H1 (cell line): ENCODE data around the gene OR8D2. TPM values are rescaled to one million over a fixed set of nuclear protein-coding genes. Genes with fewer than 3 reads are reported as not detected.
"Not testable (repeated sequence)": the region's sequence is repeated elsewhere in the genome, so short reads cannot be mapped to it uniquely, and the experiment has no call there.

ENCODE experiments used
- CTCF ChIA-PET: fragments of 300-600 bp; sonication (Branson Sonifier 250); formaldehyde crosslinking; loops from one replicate; lab custom pipeline; 2021; ENCODE audit not compliant: partially characterized antibody; lab: Charles Lee
- POLR2A ChIA-PET: fragments of 300-600 bp; sonication (Branson Sonifier 250); formaldehyde crosslinking; loops from one replicate; lab custom pipeline; 2021; ENCODE audit warnings: inconsistent platforms; ENCODE audit not compliant: partially characterized antibody; lab: Charles Lee
- DNase-seq, 2 experiments: peaks; one replicate each; pipeline versions ENCODE4 v3.0.0 to v3.0.0-alpha.2; 2010 to 2022; ENCODE audit warnings: low spot score in 2 of 2, low read depth in 1 of 2, mixed read lengths in 1 of 2
- FAIRE-seq: peaks from 2 replicates; lab custom pipeline; 2011; peaks lifted over from hg19 to GRCh38; lab: Jason Lieb, UNC
- H2AFZ ChIP-seq: 2 replicates; pipeline ENCODE4 v1.8.1; 2012; ENCODE audit warnings: low read length, inconsistent platforms
- H2AK5ac ChIP-seq: 2 replicates; pipeline ENCODE4 v1.6.1; 2013; ENCODE audit warnings: low read depth, low read length
- H2BK120ac ChIP-seq: replicated peaks from 2 replicates; pipeline ENCODE3; 2013; ENCODE audit warnings: low read depth, low read length, inconsistent platforms
- H2BK12ac ChIP-seq: 2 replicates; pipeline ENCODE4 v1.6.1; 2013; ENCODE audit warnings: low read depth, low read length
- H2BK15ac ChIP-seq: 2 replicates; pipeline ENCODE4 v1.6.1; 2013; ENCODE audit warnings: low read length
- H2BK20ac ChIP-seq: 2 replicates; pipeline ENCODE4 v1.6.1; 2013; ENCODE audit warnings: low read length
- H2BK5ac ChIP-seq: 2 replicates; pipeline ENCODE4 v1.6.1; 2013; ENCODE audit warnings: low read depth, low read length
- H3K14ac ChIP-seq: 2 replicates; pipeline ENCODE4 v1.6.1; 2013; ENCODE audit warnings: inconsistent platforms; ENCODE audit not compliant: insufficient read length
- H3K18ac ChIP-seq: 2 replicates; pipeline ENCODE4 v1.6.1; 2013; ENCODE audit warnings: low read length; ENCODE audit errors: extremely low read depth
- H3K23ac ChIP-seq: 2 replicates; pipeline ENCODE4 v1.6.1; 2013; ENCODE audit warnings: inconsistent platforms; ENCODE audit not compliant: insufficient read length
- H3K23me2 ChIP-seq: 2 replicates; pipeline ENCODE4 v1.6.1; 2013; ENCODE audit warnings: low read depth, low read length
- H3K27ac ChIP-seq: 2 replicates; pipeline ENCODE4 v1.6.1; 2011; ENCODE audit warnings: low read depth, low read length, inconsistent platforms
- H3K27me3 ChIP-seq, 4 experiments: replicated peaks in 1 of 4; 1 replicate in 1 of 4; 2 replicates in 3 of 4; pipeline versions ENCODE4 v1.6.1 to v1.8.1; 2011 to 2013; ENCODE audit warnings: low read length in 3 of 4, mild to moderate bottlenecking in 3 of 4, inconsistent platforms in 2 of 4, mixed read lengths in 2 of 4, moderate library complexity in 1 of 4; ENCODE audit not compliant: control insufficient read depth in 3 of 4, insufficient read depth in 3 of 4; ENCODE audit errors: extremely low read depth in 1 of 4
- H3K36me3 ChIP-seq, 4 experiments: 2 replicates each; pipeline versions ENCODE4 v1.6.1 to v1.8.1; 2011 to 2013; ENCODE audit warnings: mild to moderate bottlenecking in 4 of 4, low read length in 3 of 4, moderate library complexity in 2 of 4, control low read depth in 1 of 4, inconsistent platforms in 1 of 4; ENCODE audit not compliant: insufficient read depth in 4 of 4, control insufficient read depth in 2 of 4
- H3K4ac ChIP-seq: replicated peaks from 2 replicates; pipeline ENCODE3; 2013; ENCODE audit warnings: low read length, low read depth, mixed read lengths, inconsistent platforms; ENCODE audit not compliant: insufficient read length
- H3K4me1 ChIP-seq, 4 experiments: replicated peaks in 1 of 4; 1 replicate in 1 of 4; 2 replicates in 3 of 4; pipeline versions ENCODE4 v1.6.1 to v1.8.1; 2011 to 2013; ENCODE audit warnings: low read length in 3 of 4, inconsistent platforms in 2 of 4, mixed read lengths in 1 of 4; ENCODE audit not compliant: insufficient read depth in 4 of 4, control insufficient read depth in 3 of 4
- H3K4me2 ChIP-seq, 2 experiments: 2 replicates each; pipeline versions ENCODE4 v1.6.1 to v1.8.1; 2011 to 2013; ENCODE audit warnings: low read depth in 2 of 2, low read length in 2 of 2, control low read depth in 1 of 2, inconsistent platforms in 1 of 2, mild to moderate bottlenecking in 1 of 2; ENCODE audit not compliant: insufficient read depth in 1 of 2
- H3K4me3 ChIP-seq, 4 experiments: fragments of 200-600, 300-600 bp in 1 of 4; sonication (generic), shearing (Covaris generic), sonication (Bioruptor Twin) in 1 of 4; 2 replicates each; pipeline versions ENCODE4 v1.5.1 to v1.8.1; 2011 to 2016; ENCODE audit warnings: low read length in 4 of 4, low read depth in 3 of 4, control low read depth in 2 of 4, inconsistent platforms in 2 of 4, mild to moderate bottlenecking in 2 of 4, mixed read lengths in 1 of 4, moderate library complexity in 1 of 4; ENCODE audit not compliant: insufficient read depth in 2 of 4; ENCODE audit errors: extremely low read depth in 1 of 4
- H3K56ac ChIP-seq: replicated peaks from 2 replicates; pipeline ENCODE3; 2013; ENCODE audit warnings: low read depth, mild to moderate bottlenecking, mixed read lengths, low read length, inconsistent platforms; ENCODE audit not compliant: insufficient read length
- H3K79me1 ChIP-seq: 2 replicates; pipeline ENCODE4 v1.6.1; 2013; ENCODE audit warnings: low read depth, low read length, control low read depth
- H3K79me2 ChIP-seq, 2 experiments: 2 replicates each; pipeline versions ENCODE4 v1.6.1 to v1.8.1; 2012 to 2013; ENCODE audit warnings: low read length in 2 of 2, mild to moderate bottlenecking in 2 of 2, inconsistent platforms in 1 of 2; ENCODE audit not compliant: insufficient read depth in 2 of 2, control insufficient read depth in 1 of 2
- H3K9ac ChIP-seq, 4 experiments: replicated peaks in 1 of 4; 1 replicate in 1 of 4; 2 replicates in 3 of 4; pipeline versions ENCODE4 v1.6.1 to v1.8.1; 2011 to 2013; ENCODE audit warnings: low read depth in 3 of 4, low read length in 3 of 4, control low read depth in 2 of 4, mild to moderate bottlenecking in 2 of 4, moderate library complexity in 2 of 4, inconsistent platforms in 1 of 4; ENCODE audit errors: extremely low read depth in 1 of 4
- H3K9me3 ChIP-seq, 2 experiments: 2 replicates each; pipeline versions ENCODE4 v1.6.1 to v1.8.1; 2012 to 2013; ENCODE audit warnings: mild to moderate bottlenecking in 2 of 2, moderate library complexity in 2 of 2, control low read depth in 1 of 2, inconsistent platforms in 1 of 2, low read depth in 1 of 2, low read length in 1 of 2, mixed read lengths in 1 of 2; ENCODE audit not compliant: insufficient read depth in 2 of 2
- H4K20me1 ChIP-seq, 2 experiments: replicated peaks in 1 of 2; 2 replicates each; pipeline versions ENCODE3 to v1.8.1; 2011 to 2013; ENCODE audit warnings: inconsistent platforms in 2 of 2, low read length in 2 of 2, mild to moderate bottlenecking in 1 of 2; ENCODE audit not compliant: insufficient read depth in 2 of 2, control insufficient read depth in 1 of 2
- H4K5ac ChIP-seq: 2 replicates; pipeline ENCODE4 v1.6.1; 2013; ENCODE audit warnings: low read length, low read depth, mixed read lengths, inconsistent platforms; ENCODE audit not compliant: insufficient read length
- H4K8ac ChIP-seq: 2 replicates; pipeline ENCODE4 v1.8.0; 2013; ENCODE audit warnings: mild to moderate bottlenecking, moderate library complexity, low read length, inconsistent platforms; ENCODE audit not compliant: insufficient read depth; ENCODE audit errors: extremely low read depth
- H4K91ac ChIP-seq: replicated peaks from 2 replicates; pipeline ENCODE3; 2013; ENCODE audit warnings: low read length, mixed read lengths, inconsistent platforms; ENCODE audit not compliant: insufficient read length
- BCL11A ChIP-seq, 2 experiments: IDR thresholded peaks; one replicate each; pipeline ENCODE4 v1.6.1; 2011; ENCODE audit warnings: low read depth in 2 of 2, low read length in 2 of 2, mild to moderate bottlenecking in 2 of 2
- CREB1 ChIP-seq: IDR thresholded peaks from 2 replicates; pipeline ENCODE4 v1.6.1; 2012; ENCODE audit warnings: inconsistent platforms
- POLR2AphosphoS5 ChIP-seq: IDR thresholded peaks from 2 replicates; pipeline ENCODE4 v1.6.1; 2011; ENCODE audit warnings: low read depth, low read length
- RNF2 ChIP-seq: fragments of 200-900, 300-1000 bp; sonication (generic); IDR thresholded peaks from 2 replicates; pipeline ENCODE4 v1.7.1; 2016; ENCODE audit warnings: borderline replicate concordance, low read depth, mild to moderate bottlenecking, antibody characterized with exemption, low read length; ENCODE audit not compliant: poor library complexity, severe bottlenecking; ENCODE audit errors: missing control alignments
- SAP30 ChIP-seq: fragments of 300-600 bp; sonication (generic); IDR thresholded peaks from 2 replicates; pipeline ENCODE4 v1.7.1; 2012; ENCODE audit warnings: low read length, moderate library complexity, mild to moderate bottlenecking, inconsistent platforms; ENCODE audit not compliant: insufficient read depth, insufficient replicate concordance
- SIRT6 ChIP-seq: IDR thresholded peaks from one replicate; pipeline ENCODE4 v1.7.1; 2012; ENCODE audit warnings: low read length, inconsistent platforms
- SP2 ChIP-seq: IDR thresholded peaks from 2 replicates; pipeline ENCODE4 v1.6.1; 2012; ENCODE audit warnings: mild to moderate bottlenecking, low read length, inconsistent platforms
- TEAD4 ChIP-seq: IDR thresholded peaks from 2 replicates; pipeline ENCODE4 v1.6.1; 2012; ENCODE audit warnings: low read depth, low read length, inconsistent platforms, mixed read lengths
- WGBS, 2 experiments: shearing (Covaris generic) in 1 of 2; methylation state at CpG; one replicate each; pipeline versions ENCODE4 v1.1.6 to v1.1.7; 2013 to 2015; ENCODE audit warnings: low lambda C conversion rate in 2 of 2, mixed read lengths in 2 of 2, inconsistent platforms in 1 of 2, low coverage in 1 of 2, missing lambda C conversion rate in 1 of 2; ENCODE audit not compliant: insufficient replicate concordance in 2 of 2, insufficient coverage in 1 of 2, insufficient read length in 1 of 2; ENCODE audit errors: extremely low coverage in 1 of 2, missing lambda C conversion rate in 1 of 2; 5-methylcytosine and 5-hydroxymethylcytosine counted together
- polyA plus RNA-seq, 7 experiments: library from polyadenylated mRNA; depleted of rRNA in 3 of 7; stranded (reverse) in 5 of 7; unstranded in 2 of 7; fragments of >200 nt in 5 of 7; fragments of 200-250 nt in 2 of 7; gene quantifications; 1 replicate in 5 of 7; 2 replicates in 1 of 7; 4 replicates in 1 of 7; pipeline versions ENCODE4 v1.2.1 to v1.2.3, GENCODE V29; 2011 to 2013; ENCODE audit warnings: missing spikeins in 2 of 7, mixed read lengths in 2 of 7
- total RNA-seq: library from RNA; stranded (reverse); fragmentation: NEBNext Ultra II Directional; extraction: Animal tissue kit (Norgen Biotek cat#: 25700); gene quantifications from 2 replicates; pipeline ENCODE4 v1.2.1, GENCODE V29; 2021
- TF ChIP-seq, protein P1 (sequence below): IDR thresholded peaks from 2 replicates; pipeline ENCODE4 v1.6.1; 2012; ENCODE audit warnings: inconsistent platforms

OR8D2 gene
- total and polyA plus RNA-seq, 2 of the 8 experiments (the other 6 are each of a cell fraction or from before 2014, with no cell fraction given) = not detected

DNA sequence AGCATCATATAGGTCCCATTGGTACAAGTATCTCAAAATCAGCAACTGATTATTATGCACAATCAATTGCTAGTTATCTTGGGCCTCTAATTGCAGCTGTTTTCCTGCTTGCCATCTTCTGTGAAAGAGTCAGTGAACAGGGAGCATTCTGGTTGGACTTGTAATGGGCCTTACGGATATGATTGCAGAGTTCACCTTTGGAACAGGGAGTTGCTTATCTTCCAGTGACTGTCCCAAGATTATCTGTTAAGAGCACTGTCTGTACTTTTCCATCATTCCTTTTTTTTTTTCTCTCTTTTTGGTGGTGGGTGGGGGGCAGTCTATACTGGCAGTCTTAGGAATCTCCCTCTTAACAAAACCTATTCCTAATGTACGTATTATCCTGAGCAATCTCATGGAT lies 46.0 kb downstream of the OR8D2 start (continued):
- no peak for TF ChIP-seq SP2
- no peak for TF ChIP-seq TEAD4
- no peak for TF ChIP-seq RNF2
- no peak for TF ChIP-seq SAP30
- no peak for TF ChIP-seq POLR2AphosphoS5
- TF ChIP-seq, protein P1, sequence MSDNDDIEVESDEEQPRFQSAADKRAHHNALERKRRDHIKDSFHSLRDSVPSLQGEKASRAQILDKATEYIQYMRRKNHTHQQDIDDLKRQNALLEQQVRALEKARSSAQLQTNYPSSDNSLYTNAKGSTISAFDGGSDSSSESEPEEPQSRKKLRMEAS = no peak
- TF ChIP-seq BCL11A (IDR thresholded peaks at IDR 0.05; ENCODE audit: low read depth in 2 of 2, low read length in 2 of 2) = no peak
- no peak for TF ChIP-seq SIRT6
- no peak for TF ChIP-seq CREB1

DNA sequence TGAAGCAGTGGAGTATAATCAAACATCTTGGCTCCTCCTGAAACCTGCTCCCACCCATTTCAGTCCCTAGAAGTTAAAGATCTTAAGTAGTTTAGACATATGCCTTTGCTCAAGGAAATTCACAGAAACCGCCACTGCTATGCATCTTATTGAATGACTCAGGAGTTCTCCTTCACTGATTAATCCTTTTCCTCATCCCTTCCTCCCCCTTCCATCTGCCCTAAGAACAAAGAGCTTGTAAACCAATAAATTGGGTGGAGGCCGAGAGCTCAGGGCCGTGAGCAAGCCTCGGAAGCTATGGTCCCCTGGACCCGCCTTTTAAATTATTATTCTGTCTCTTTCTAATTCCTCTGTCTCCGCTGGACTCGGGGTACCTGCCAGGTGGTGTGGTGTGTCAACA lies 49.1 kb downstream of the OR8D2 start:
- H3K4me3 ChIP-seq, H3K23me2 ChIP-seq, H3K27me3 ChIP-seq, POLR2A ChIA-PET, H2BK120ac ChIP-seq, H3K79me2 ChIP-seq, H4K91ac ChIP-seq, H2BK15ac ChIP-seq, H3K18ac ChIP-seq, H3K23ac ChIP-seq, H3K56ac ChIP-seq, H3K27ac ChIP-seq, H3K9me3 ChIP-seq, H3K4me1 ChIP-seq, H3K9ac ChIP-seq, FAIRE-seq, H3K36me3 ChIP-seq, H3K79me1 ChIP-seq, DNase-seq, H4K8ac ChIP-seq, H4K5ac ChIP-seq, H2AK5ac ChIP-seq, H3K4ac ChIP-seq, H3K14ac ChIP-seq, H4K20me1 ChIP-seq, H2BK12ac ChIP-seq, H2BK5ac ChIP-seq, H2BK20ac ChIP-seq, H3K4me2 ChIP-seq: not testable (repeated sequence)
- peak overlapping the region; percentile 40; the same call in 1 of the 2 replicates for H2AFZ ChIP-seq
- 79% methylated on average over 7 of the region's 7 CpGs; no CpG with 5 or more reads in 1 of the 2 experiments for WGBS, 2 experiments
- CTCF ChIA-PET = interaction anchor here (0.6 to 0.8 kb wide), 2 partner anchors 68 to 199 kb away, joined by 3 read pairs; no protein-coding TSS in a partner anchor
